Activated naive CD4-positive, alpha-beta T cell treated with anti-CD3 and anti-CD28 coated beads, Interleukin-2, amount 50 U/mL, for 72 hours (primary cell): Measurements from ENCODE around the gene CISD2. TPM values are rescaled to one million over a fixed set of nuclear protein-coding genes. Genes with fewer than 3 reads are reported as not detected.
"Not testable (repeated sequence)": the region's sequence is repeated elsewhere in the genome, so short reads cannot be mapped to it uniquely, and the experiment has no call there.

ENCODE experiments used
- ATAC-seq, 2 donors: fragments of 150-1000 bp; cut with Tn5 transposase; 2 replicates each; pipeline ENCODE4 v1.10.0; 2021; ENCODE audit warnings: mild to moderate bottlenecking in 2 of 2, moderate library complexity in 2 of 2
- DNase-seq, 2 donors: peaks; one replicate each; pipeline ENCODE4 v3.0.0; 2021 to 2022; ENCODE audit warnings: low spot score in 2 of 2
- H3K27ac Mint-ChIP-seq, 2 donors: one replicate each; pipeline ENCODE4 v1.8.0; 2022; ENCODE audit warnings: mild to moderate bottlenecking in 2 of 2, mixed read lengths in 2 of 2
- H3K36me3 Mint-ChIP-seq, 2 donors: one replicate each; pipeline ENCODE4 v1.8.0; 2022; ENCODE audit warnings: mixed read lengths in 2 of 2
- H3K9me3 Mint-ChIP-seq, 2 donors: one replicate each; pipeline ENCODE4 v1.8.0; 2022; ENCODE audit warnings: mixed read lengths in 2 of 2
- total RNA-seq, 2 donors: library from RNA; stranded (reverse); gene quantifications; one replicate each; pipeline ENCODE4 v1.2.3, GENCODE V29; 2022

The CISD2 gene, protein sequence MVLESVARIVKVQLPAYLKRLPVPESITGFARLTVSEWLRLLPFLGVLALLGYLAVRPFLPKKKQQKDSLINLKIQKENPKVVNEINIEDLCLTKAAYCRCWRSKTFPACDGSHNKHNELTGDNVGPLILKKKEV
- 10 to 100 TPM; 32.2 to 33.8 TPM for total RNA-seq

DNA sequence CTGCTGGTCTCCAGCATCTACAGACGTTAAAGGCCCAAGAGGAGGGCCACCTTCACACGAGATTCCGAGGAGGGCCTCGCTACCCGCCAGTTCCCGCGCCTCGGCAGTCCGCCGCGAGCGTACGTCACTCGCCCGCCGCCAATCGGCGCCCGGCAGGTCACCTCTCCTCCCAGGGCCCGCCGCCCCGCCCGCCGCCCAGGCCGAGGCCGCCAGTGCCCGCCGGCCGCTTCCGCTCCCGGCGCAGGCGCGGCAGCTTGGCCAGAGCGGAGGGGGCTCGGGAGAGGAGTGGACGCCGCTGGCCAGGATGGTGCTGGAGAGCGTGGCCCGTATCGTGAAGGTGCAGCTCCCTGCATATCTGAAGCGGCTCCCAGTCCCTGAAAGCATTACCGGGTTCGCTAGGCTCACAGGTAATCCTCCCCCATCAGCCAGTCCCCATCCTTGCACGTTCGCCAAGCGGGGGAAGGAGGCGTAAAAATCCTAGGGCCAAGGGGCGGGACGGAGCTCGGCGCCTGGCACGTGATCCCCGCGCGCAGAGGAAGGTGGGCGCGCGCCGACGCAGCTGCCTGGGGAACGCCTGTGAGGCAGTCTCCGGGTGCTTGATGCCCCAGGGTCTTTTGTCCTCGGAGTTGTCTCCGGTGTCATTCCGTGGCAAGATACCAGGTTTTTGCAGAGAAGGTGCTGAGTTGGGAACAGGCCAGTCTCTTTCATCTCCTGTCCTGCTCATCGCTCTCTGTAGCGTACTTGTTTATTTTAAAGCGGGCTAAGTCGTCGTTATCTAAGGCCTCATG lies at the start of gene CISD2:
CISD2 (plus strand) TSS at position 212 of the 788 bp plus-strand sequence; CDS start at position 305, 93 bp downstream.
- Mint-ChIP-seq H3K9me3 (no peaks in the 10 kb centered on the region), H3K27ac (peak within 1 kb of the TSS; percentile 95 to 99), H3K36me3 (peaks cover 16 to 53% of the 10 kb centered on the region in 2 donors)
- ATAC-seq (peak; percentile 90 to 91), DNase-seq (peak; percentile 89 to 95)

DNA sequence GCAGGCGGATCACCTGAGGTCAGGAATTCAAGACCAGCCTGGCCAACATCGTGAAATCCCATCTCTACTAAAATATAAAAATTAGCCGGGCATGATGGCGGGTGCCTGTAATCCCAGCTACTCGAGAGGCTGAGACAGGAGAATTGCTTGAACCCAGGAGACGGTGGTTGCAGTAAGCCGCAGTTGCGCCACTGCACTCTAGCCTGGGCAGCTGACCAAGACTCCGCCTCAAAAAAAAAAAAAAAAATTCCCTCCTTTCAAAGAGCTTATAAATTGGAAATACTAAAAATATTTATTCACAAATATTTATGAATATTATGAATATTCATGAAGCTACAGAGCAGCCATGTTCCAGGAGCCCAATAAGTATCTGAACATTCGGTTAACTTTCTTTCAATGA lies 49.7 kb upstream of the CISD2 start:
- Mint-ChIP-seq H3K27ac (peak overlapping the region; percentile 84 to 87), H3K36me3 (peaks cover 30 to 75% of the 10 kb centered on the region in 2 donors)
- not testable (repeated sequence) for ATAC-seq, H3K9me3 Mint-ChIP-seq, DNase-seq

DNA sequence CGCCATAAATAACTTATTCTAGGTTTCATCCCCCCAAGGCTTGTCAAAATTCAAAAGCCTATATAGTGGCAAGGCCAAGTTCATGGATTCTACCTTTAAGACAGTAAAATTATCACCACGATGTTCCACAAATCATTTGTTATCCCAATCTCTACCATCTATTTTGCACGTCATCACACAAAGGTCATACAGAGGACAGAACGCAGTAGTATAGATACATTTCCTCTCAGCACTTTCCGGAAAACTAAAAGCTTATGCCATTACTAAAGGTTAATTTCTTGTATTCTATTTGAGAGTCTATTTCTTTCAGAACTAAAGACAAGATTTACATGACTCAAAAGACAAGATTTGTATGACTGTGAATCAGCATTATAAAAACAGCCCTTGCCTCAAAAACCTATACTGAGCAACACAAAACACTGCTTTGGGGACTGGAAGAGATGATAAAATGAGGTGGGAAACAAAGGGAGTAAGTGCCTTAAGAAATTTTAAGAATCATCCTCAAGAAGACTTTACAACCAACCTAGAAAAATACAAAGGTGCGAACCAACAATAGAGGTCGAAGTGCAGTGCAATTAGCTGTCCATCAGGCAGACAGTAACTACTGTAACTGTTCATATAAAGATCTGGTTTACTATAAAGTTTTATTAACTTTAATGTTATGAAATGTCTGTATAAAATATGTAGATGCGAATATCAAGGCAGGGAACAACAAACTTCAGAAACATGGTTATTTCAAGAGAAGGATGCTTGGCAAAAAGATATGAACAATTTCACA lies 49.0 kb upstream of the CISD2 start:
- DNase-seq (no peak), ATAC-seq (peak; percentile 43 to 76)
- H3K27ac Mint-ChIP-seq = peak overlapping the region; percentile 84 to 87
- H3K9me3 Mint-ChIP-seq = no peaks in the 10 kb centered on the region
- peaks cover 30 to 75% of the 10 kb centered on the region in 2 donors for H3K36me3 Mint-ChIP-seq

DNA sequence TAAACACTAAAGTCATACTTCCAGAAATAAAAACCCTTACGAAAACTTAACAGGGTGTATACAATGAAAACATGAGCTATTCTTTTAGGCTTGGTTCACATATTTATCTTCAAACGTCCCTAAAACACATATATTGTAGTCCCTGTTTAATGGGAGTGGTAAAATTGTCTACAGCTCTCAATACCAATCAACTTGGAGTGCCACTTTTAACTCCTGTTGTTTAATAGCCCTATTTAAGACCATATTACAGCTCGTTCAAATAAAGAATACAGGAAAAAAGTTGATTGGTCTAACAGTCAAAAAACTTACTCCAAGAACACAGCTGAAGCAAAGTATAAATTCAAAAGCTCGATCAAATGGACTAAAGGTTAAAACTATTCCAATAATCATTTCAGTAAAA lies 45.3 kb upstream of the CISD2 start:
- H3K36me3 Mint-ChIP-seq = peaks cover 35 to 52% of the 10 kb centered on the region in 2 donors

DNA sequence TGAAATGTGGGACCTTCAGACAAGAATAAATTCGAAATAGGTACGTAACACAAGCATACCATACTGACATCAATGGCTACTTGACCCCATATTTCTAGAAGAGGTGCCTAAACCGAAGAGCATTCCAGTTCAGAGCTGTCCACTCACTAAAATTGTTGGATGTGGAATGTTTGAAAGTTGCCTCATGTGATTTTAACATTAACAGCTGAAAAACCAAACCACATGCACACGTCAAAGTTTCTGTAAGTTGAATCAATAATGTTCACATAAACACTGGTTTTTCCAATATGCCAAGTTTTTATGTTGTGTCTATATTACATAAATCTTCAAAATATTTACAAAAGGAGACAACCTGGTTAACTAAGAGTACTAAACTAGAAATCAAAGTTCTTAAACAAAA lies 44.9 kb upstream of the CISD2 start:
- H3K27ac Mint-ChIP-seq = peak overlapping the region in 1 of 2 donors; percentile 81
- no peaks in the 10 kb centered on the region for H3K9me3 Mint-ChIP-seq
- DNase-seq = no peak
- ATAC-seq = no peak
- H3K36me3 Mint-ChIP-seq = peaks cover 37 to 49% of the 10 kb centered on the region in 2 donors

More for the DNA sequence above, 45.3 kb upstream of the CISD2 start:
- ATAC-seq = no peak
- no peaks in the 10 kb centered on the region for H3K9me3 Mint-ChIP-seq
- no peak for DNase-seq
- H3K27ac Mint-ChIP-seq = peak overlapping the region in 1 of 2 donors; percentile 81

DNA sequence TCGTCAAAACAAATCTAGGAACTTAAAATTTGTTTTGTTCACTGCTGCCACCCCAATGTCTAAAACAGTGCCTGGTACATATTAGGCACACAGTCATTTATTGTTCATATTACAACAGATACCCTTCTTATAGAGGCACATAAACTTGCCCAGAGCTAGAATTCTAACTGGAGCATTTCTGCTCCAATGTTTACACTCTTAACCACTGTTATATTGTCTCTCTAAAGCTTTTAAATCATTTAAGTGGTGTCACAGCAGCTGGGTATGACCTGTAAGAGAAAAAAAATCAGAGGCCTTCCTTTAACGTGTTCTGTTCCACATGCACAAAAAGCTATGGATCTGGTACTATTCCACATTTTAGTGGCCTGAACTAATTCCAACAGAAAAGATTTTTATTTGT lies 44.4 kb upstream of the CISD2 start:
- Mint-ChIP-seq H3K27ac (no peak overlapping the region), H3K36me3 (peaks cover 36 to 47% of the 10 kb centered on the region in 2 donors), H3K9me3 (no peaks in the 10 kb centered on the region)
- DNase-seq (no peak), ATAC-seq (no peak)

DNA sequence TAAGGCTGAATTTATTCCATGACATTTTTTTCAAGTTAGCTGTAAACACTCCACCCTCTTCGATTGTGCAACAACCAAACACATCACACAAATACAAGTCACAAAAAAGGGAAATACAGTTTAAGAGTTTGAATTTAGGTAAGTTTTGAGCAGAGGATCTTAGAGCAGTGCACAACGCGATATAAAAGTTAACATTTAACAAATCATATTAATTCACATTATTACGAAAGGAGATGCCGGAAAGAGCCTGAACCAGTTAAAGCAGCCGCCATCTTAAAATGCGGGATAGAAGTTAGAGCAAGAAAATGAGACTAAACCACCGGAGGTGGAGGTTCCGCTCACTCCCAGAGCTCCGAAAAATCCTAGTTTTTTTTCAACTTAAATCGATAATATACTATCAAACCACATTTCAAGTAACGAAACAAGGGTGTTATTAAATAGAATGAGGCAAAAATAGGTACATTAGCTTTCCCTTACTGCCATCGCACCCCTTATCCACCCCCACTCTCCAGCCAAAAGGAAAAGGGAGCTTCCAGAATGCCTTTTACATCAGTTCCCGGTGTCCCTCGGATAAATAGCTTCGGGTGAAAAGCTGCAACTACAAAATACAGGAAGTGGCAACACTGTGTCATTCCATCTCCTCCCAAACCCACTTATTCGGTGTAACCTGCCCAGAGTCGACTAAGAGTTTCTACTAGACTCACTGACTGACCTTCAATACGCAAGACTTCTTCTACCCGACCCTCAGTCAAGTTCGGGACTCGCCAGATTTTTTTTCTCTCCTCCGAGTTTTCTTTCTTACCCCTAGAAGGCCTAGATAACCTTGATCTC lies 43.3 kb upstream of the CISD2 start:
- H3K9me3 Mint-ChIP-seq = no peaks in the 10 kb centered on the region
- no peak overlapping the region for H3K27ac Mint-ChIP-seq
- DNase-seq (peak; percentile 42 to 60), ATAC-seq (no peak)
- H3K36me3 Mint-ChIP-seq = peaks cover 28 to 38% of the 10 kb centered on the region in 2 donors

DNA sequence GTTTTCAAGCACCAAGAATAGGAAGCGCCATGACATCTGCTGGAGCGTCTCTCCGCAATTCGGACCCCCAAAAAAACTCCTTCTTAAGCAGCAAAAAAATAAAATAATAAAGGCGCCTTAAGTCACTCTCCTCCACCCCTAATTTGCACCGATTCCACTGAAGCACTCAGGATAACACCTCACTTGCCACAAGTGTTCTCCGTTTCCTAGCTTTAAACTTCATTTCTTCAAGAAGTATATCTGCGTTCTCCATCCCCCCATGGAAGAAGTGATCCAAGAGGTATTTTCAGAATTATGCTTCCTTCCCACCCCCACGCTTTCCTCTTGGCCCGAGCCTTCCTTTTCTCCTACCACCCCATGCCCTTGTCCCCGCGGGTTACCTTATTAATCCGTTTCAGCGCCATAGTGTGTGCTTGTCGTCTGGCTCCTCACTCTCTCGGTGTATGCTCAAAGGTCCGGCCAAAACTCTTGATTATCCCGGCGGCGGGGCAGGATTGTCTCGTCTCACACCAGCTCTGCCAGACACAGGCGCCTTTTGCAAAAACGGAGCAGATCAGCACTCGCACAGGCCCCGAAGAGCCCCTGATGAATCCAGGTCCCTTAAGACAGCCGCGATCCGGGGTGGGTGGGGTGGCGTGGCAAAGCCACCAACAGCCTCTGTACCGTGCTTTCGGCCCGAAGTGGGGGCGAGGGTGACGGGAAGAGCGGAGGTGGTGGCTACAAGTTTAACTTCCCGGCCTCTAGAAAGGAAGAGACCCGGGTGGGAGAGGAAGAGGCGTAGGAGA lies 42.5 kb upstream of the CISD2 start:
- Mint-ChIP-seq H3K27ac (no peak overlapping the region), H3K9me3 (no peaks in the 10 kb centered on the region), H3K36me3 (peaks cover 24 to 30% of the 10 kb centered on the region in 2 donors)
- peak in 1 of 2 donors; percentile 71 for DNase-seq
- ATAC-seq = no peak

DNA sequence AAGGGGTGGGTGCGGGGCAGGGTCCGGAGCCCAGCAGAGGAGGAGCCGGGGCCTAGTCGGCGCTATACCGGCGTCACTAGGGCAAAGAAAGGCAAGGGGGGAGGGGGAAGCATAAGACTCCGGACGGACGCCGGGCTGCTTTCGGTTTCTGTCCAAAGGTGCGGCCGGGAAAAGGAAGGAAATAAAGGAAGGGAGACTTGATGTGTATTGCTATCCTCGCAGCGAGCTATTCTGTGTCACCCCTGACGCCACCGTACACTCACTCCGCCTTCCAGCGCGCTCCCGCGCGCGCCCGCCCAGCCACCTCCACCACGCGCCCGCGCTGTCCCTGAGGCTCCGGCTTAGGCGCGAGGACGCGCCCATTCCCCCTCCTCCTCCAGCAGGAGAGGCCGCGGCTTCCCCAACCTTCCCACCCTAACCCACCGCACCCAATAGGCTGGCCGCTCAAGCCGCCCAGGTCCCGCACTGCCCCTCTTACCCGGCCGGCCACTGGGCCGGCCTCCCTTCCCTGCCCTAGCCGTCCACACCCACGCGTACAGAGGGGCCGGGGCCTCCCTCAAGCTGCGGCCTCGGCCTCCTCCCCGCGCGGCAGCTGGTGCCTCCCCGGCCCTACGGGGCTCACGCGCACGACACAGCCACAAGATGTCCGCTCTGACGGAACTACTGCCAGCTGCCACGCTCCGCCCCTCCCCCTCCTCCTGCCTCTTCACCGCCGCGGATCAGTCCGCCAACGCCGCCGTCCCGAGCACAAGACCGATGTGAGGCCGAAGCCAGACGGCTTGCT lies 41.7 kb upstream of the CISD2 start, which contains the start of gene UBE2D3:
UBE2D3 (minus strand) TSS at position 662 of the 784 bp plus-strand sequence. CDS start 1,043 bp downstream, outside the sequence.
- peak; percentile 51 to 64 for ATAC-seq
- Mint-ChIP-seq H3K27ac (no peak within 1 kb of the TSS), H3K36me3 (peaks cover 24 to 28% of the 10 kb centered on the region in 2 donors), H3K9me3 (no peaks in the 10 kb centered on the region)
- peak; percentile 94 to 95 for DNase-seq

DNA sequence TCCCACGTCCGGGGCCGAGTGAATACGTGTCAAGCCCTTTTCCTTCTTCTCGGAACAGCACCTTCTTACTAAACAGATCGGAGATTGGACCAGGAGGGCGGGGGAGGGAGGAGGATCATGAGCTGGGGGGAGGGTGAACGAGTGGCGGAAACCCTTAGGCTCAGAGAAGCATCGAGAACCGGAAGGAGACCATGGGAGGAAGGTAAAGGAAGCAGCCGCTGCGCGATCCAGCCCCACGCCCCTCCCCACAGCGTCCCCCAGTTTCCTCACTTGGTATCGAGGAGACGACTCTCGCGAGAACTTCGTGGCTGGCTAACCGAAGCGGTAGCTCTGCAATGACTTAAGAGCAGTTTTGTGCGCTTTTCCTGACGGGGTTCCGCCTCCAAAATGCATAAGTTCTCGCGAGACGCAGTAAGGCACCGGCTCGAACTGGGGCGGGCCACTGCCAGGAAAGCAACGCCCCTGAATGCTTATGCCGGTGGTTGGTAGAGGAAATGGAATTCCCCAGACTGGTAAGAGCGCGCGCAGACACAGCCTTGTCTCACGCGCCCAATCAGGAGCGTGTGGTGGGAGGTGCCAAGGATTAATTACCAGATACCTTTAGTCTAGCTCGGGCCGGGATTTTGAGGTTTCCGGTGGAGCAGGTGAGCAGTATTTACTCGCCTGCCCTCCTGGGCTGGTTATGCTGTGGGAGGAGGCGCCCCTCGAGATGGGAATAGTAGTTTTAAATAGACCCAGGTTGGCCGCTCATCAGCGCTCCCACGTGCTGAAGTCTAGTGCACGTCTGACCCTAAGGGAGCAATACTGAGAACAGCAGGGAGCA lies 40.9 kb upstream of the CISD2 start:
- peak; percentile 94 to 99 for DNase-seq
- peak; percentile 79 to 82 for ATAC-seq
- Mint-ChIP-seq H3K9me3 (no peaks in the 10 kb centered on the region), H3K36me3 (peaks cover 16 to 21% of the 10 kb centered on the region in 2 donors), H3K27ac (no peak overlapping the region)

DNA sequence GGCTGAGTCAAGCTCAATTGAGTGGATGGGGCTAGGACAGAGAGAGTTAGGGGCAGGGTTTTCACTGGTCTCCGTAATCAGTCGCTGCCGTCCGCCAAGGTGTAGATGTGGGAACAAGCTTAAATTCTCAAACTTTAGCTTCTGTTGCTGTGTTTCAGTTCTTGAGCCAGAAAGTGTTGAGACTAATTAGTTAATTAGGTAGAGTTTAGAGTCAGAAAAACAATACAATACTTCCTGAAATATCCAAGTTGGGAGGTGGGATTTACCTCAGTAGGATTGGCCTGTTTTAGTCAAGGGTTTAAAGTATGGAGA lies 40.3 kb upstream of the CISD2 start:
- Mint-ChIP-seq H3K27ac (no peak overlapping the region), H3K36me3 (peaks cover 10 to 15% of the 10 kb centered on the region in 2 donors), H3K9me3 (no peaks in the 10 kb centered on the region)
- no peak for DNase-seq
- ATAC-seq = no peak

DNA sequence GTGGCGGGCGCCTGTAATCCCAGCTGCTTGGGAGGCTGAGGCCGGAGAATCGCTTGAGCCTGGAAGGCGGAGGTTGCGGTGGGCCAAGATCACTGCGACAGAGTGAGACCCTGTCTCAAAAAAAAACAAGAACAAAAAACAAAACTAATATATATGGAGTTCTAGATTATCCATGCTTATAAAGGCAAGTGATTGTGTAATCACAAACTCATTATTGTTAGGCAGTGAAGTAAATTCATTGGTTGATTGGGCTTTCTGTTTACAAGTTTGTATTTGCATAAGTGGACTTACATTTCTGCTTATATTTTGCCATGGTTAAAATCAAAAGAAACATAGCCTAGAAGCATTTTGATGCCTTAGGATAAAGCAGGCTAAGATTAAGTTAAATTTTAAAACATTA lies 39.0 kb upstream of the CISD2 start:
- Mint-ChIP-seq H3K9me3 (no peaks in the 10 kb centered on the region), H3K27ac (no peak overlapping the region), H3K36me3 (peaks cover 7 to 12% of the 10 kb centered on the region in 2 donors)
- ATAC-seq (no peak), DNase-seq (no peak)

DNA sequence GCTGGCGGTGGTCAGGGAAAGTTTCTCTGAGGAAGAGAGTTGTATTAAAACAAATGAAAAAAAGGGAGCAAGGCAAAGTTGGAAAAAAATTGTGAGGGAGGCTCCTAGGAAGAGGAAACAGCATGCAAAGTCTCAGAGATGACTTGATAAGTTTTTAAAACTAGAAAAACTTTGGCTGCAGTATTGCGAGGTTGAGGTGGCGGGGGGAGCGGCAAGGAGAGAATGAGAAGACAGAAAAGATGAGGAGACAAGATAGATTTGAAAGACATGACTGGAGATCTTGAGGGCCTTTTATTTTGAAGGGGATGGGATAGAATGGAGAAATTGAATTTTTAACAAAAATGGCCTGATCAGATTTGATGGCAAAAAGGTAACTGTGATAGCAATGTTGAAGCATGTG lies 36.7 kb upstream of the CISD2 start:
- Mint-ChIP-seq H3K27ac (no peak overlapping the region), H3K9me3 (no peaks in the 10 kb centered on the region), H3K36me3 (peaks cover 7 to 12% of the 10 kb centered on the region in 2 donors)
- DNase-seq (no peak), ATAC-seq (no peak)

DNA sequence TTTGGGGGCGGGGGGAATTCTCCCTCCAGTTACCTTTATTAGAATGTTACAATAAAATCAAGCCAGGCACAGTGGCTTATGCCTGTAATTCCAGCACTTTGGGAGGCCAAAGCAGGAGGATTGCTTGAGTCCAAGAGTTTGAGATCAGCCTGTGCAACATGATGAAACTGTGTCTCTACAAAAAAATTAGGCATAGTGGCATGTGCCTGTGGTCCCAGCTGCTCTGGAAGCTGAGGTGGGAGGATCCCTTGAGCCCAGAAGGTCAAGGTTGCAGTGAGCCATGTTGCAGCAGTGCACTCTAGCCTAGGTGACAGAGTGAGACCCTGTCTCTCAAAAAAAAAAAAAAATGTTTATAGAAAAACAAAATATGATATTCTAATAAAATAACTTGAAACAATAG lies 36.1 kb upstream of the CISD2 start:
- ATAC-seq (no peak), DNase-seq (no peak)
- Mint-ChIP-seq H3K27ac (no peak overlapping the region), H3K36me3 (peaks cover 7 to 12% of the 10 kb centered on the region in 2 donors), H3K9me3 (no peaks in the 10 kb centered on the region)
